ENCODE measurements around the gene STK32C.

GRCh38 chr10:132205650-132206376, 101.9 kb downstream of the STK32C start:
- TF ChIP-seq EZH2 (IDR thresholded peaks at IDR 0.05; ENCODE audit: borderline replicate concordance, low read depth, low read length, poor library complexity, severe bottlenecking) (no peak), CTCF (conservative IDR thresholded peaks at IDR 0.05; ENCODE audit: low read depth, low read length) (no peak)

All from A673 (cell line).